ENCODE results near the gene METTL16.
A peak's percentile ranks its signal among the peaks of the same experiment; 100 is the strongest.

Gene METTL16

DNA sequence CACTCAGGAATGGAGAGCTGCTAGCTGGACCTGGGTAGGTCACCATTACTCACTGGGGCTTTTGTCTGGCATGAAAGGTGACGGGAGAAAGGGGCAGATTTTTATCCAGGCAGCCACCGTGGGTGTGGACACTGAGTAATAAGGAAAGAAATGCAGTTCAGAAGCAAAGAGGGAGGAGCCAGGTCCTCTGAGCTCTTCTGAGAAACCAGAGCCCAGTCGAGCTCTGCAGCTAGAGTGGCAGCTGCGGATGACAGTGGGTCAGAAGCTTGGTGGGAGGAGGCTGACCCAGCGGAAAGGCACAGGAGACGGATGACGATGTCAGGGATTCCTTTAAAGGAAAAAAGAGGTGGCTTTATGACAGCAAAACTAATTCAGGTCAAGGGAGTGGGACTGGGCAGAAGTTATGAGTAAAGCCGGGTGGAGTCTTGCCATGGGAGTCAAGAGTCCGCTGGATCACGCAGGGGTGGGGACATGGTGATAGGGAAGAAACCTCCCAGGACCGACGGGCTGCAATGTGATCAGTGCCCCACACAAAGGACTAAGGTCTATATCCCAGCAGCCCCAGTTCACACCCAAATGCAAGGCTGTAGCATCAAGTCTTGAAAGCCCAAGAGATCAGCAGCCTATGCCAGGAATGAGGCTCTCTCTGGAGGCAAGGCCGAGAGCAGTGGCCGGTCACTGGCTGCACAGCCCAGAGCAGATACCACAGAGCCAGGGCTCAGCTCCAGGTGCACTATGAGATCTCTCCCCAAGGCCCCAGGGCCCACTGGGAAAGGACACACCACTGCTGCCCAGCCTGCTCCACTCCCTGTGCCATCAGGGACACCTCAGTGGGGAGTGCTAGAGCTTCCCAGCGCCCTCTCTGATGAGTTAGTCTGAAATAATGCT is 104.5 kb downstream of the METTL16 start:
- DNase-seq: no peak

DNA sequence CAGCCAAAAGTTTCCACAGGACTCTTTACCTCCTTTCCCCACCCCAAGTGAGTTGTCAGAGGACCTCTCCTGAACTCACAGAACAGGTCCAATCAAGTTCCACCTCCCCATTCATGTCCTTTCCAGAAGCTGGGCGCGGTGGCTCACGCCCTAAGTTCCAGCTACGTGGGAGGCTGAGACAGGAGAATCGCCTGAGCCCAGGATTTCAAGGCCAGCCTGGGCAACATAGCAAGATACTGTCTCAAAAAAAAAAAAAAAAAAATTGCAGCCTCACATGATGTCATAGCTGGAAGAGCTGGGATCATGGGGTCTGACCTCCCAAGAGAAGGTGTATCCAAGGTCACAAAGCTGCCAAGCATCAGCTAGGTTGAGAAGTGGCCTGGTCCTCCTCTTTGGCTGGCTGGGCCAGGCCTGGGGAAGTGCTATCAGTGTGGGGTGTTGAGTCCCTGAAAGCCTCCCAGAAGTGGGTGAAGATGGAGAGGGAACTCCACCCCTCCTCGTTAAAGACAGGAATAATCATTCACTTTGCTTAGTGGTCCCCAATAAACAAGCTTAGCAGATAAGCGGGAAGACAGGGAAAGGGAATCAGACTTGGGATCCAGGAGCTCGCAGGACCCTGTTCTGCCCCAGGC is 105.3 kb downstream of the METTL16 start:
- no peak for DNase-seq

GRCh38 chr17:2405247-2405926 is 106.3 kb downstream of the METTL16 start:
- DNase-seq: no peak

GRCh38 chr17:2403044-2403443 is 108.6 kb downstream of the METTL16 start:
- DNase-seq: no peak

- DNase-seq: no peak
These were observed 109.1 kb downstream of the METTL16 start for GRCh38 chr17:2402544-2402943.

DNA sequence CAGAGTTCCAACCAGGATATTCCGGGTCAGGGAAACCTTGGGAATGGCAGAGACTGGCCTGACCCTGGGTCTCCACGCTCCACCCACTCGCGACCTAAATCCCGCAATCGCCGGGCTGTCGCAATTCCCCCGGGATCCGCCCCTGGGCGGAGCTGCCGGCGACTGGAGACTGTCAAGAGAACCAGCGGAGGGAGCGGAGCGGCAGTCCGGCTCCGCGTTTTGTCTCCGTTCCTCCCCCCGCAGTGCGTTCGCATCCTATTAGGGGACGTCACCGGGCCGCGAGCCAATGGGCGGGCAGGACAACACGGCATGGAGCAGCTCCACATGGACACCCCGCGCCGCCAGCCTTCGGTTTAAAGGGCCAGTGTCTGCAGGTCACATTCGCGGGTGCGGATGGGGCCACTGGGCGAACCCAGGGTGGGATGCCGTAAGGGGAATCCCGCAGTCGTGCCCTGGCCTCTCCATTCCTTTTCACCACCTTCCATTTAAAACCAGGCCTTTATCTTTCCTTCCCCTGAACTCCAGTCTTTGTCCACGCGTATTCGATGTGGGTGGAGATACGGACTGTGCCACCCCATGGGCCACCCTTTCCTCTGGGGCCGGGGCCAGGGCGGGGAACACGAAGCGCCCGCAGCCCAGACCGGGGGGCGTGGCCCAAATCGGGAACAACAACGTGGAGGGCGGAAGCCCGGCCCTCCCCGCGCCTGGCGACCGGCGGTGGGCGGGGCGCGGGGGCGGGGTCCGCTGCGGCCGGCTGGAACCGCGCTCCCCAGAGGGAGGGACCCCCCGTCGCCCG is 110.1 kb downstream of the METTL16 start:
- DNase-seq: peak; percentile 98

DNA sequence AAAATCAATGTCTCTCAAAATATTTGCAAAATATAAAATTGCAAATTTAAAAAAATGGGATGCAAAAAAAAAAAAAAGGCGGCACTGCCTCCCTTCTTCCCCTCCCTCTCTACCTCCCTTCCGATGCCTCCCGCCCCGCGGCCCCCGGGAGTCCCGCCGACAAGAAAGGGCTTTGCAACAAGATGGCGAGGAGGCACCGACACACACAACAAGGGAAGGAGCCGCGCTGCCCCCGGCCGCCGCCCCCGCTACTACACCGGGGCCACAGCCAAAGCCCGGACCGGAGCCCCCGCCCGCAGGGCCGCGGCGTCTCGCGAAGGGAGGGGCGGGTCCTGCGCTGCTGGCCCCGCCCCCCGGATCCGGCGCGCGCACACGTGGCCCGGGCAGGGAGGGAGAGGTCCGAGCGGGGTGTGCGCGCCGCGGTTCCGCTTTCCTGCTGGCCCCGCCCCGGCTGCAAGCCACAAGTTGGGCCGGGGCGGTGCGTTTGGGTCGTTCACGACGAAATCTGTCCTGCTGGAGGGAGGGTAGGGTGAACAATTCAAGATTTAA is 110.7 kb downstream of the METTL16 start, which contains the start of gene MNT:
Gene MNT (minus strand): TSS at position 184 of the 549 bp plus-strand sequence. CDS start 348 bp downstream, outside the sequence.
- DNase-seq: peak; percentile 89

- peak; percentile 24 for DNase-seq
These were observed 111.2 kb downstream of the METTL16 start for GRCh38 chr17:2400474-2400866.

DNA sequence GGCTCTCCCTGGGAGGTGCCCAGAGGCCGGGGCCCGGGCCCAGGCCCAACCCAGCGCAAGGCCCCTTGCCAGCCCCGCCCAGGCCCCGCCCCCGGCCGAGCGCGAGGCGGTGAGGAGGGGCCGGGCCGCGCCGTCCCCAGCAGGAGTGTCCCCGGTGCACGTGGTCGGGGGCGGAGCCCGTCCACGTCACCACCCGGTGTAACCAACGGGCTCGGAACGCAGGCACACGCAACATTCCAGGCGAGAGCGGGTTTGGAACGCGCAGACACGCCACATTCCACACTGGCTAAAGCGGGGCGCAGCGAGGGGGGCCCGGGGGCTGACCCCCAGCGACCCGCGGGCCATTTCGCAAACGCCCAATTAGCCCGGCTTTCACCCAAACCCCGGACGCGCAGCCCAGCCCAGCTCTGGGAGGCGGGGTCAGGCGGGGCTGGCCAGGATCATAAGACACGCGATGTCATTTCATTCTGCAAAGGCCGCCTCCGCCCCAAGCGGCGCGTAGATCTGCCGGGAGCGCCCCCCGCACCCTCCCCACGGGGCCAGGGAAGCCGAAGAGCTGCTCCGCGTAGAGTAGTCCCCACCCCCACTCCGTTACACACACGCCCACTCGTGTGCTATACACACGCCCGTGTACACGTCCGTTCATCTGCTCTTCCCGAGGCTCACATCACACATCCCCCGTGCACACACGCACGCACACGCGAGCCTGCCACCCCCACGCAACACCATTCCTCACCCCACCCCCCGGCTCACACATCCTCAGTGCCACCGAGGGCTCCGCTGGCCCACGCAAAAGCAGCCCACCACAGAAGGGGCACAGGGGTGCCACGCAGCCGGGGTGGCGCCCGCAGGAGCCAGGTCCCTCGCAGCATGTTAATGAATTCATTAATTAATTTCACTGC is 111.9 kb downstream of the METTL16 start:
- DNase-seq: peak; percentile 90

DNA sequence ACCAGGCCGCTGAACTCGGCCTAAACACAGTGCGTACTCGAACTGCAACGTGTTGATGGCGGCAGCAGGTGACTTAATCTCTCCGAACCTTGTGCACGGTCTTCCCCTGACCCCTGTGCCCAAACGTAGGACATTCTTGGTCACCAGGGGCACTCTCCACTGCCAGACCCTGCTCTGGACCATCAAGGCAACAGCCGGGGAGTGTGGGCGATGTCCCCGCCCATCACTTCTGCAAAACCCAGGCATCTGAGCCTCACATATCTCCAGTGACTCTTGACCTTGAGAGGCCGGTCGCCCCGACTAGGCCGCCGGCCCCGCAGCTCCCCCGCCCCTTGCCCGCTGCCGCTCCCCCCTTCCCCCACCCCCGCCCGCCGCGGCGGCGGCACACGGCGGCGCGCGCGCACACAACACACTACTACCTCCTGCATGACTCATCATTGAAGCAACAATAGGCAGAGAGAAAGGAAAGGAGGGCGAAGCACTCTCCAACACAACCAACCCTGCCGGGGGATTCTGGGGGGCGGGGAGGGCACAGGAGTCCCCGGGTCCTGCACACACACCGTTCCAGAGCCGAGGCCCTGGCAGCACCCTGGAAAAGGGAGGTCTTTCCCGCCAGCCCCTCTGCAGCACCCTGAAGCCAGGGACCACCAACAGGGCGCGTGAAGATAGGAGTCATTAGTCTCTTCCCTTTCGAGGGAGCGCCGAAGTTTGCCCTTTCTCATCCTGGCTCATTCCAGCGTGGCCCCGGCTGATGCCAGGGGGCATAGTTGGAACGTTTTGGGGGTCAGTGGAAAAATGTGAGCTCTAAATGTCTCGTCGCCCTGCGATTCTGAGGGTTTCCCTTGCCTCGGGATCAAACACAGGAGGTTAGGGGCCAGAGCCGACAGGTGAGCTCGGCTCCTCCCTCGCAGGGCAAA is 112.8 kb downstream of the METTL16 start:
- DNase-seq: peak; percentile 44

DNA sequence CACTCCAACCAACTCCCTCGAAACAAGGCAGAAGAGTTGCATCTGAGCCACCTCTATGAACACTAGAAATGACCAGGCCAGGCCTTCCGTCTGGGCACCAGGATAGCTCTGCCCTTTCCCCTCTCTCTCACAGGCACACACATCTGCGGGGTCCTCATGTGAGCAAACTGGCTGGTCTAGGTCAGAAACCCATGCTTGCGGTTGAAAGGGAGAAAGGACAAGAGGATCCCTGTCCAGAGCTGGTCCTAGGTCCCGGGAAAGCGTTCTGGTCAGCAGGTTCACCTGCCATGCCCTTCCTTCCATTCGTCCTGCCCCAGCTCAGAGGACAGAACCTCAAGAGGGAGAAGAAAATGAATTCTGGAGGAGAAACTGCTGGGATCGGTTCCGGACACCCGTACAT is 113.5 kb downstream of the METTL16 start:
- no peak for DNase-seq

DNA sequence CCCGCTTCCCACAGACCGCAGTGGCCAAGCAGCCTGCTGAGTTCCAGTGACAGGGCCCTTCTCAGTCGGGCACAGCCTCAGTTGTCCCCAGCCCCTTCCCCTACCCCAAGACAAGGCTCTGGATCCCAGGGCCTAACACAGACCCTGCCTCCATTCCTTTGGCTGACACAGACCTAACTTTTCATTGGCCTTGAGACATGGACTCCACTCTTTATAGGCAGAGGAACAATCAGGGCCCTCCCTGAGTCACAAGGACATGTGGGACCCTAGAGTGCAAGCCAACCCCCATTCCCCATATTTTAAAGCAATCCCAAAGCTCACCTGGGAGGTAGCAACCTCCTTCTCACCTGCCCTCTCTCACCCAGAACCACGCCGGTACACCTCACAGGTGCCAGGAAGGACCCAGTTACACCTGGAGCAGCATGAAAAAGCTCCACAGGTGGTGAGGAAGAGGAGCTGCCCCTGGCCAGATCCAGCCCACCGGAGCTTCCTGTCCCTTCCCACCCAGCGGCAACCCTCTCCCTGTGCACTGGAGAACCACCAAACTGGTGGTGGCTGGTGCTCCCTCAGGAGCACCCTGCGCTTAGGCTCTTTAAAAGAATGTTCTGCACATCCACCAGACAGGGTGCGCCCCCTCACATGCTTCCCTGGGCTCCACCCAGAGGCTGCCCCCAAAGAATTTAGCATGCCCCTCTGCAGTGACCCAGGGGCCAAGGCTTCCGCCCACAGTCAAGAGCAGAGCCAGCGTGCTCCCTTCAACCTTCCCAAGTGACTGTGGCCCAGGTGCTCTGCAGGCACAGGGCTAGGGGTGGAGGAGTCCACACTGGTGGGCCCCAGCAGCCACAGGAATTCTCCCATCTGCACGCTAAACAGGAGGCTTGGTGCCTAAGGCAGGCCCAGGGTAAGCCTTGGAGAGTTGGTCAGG is 114.2 kb downstream of the METTL16 start:
- DNase-seq: no peak

DNA sequence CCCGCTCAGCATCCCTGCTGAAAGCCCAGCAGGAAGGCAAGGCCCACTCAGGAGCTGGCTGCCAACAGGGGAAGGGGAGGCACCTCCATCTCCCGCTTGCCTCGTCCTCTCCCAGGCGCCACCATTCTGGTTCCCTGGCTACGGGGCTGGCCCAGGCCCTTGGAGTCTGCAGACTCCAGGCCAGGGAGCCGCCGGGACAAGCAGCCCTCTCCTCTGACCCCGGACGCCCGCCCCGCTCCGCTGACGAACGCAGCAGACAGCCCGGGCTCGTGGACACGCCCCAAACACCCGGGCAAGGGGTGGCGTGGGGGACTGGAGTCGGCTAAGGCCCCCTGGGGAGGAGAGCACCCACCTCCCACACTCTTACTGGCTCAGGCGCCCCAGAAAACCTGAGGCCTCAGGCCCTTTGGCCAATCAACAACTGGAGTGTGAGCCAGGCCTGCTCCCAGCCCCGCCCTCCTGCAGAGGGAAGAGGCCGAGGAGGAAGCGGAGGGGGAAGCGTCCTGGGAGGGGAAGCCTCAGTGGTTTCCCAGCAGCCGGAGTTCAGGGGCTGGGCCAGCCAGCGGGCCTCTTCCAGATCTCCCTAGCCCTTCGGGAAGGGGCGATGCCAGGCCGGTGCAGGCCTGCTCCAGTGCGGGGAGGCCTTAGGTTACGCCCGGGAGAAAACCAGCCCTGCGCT is 115.0 kb downstream of the METTL16 start:
- peak; percentile 81 for DNase-seq

DNA sequence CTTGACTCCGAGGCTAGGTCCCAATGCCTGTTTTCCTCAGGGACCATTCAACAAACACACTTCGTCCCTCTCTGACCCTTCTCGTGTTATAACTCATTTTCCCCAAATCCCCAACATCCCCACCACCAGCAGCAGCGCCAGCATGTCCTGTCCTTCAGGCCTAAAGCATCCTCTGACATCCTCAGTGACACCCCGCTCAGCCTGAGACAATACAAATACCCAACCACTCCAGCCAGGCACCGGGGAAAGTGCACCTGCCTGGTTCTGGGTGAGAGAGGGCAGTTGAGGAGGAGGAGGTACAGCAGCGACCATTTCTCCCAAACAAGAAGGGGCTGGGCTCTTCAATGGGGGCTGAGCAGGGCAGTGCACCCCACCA is 115.5 kb downstream of the METTL16 start:
- peak; percentile 35 for DNase-seq

DNA sequence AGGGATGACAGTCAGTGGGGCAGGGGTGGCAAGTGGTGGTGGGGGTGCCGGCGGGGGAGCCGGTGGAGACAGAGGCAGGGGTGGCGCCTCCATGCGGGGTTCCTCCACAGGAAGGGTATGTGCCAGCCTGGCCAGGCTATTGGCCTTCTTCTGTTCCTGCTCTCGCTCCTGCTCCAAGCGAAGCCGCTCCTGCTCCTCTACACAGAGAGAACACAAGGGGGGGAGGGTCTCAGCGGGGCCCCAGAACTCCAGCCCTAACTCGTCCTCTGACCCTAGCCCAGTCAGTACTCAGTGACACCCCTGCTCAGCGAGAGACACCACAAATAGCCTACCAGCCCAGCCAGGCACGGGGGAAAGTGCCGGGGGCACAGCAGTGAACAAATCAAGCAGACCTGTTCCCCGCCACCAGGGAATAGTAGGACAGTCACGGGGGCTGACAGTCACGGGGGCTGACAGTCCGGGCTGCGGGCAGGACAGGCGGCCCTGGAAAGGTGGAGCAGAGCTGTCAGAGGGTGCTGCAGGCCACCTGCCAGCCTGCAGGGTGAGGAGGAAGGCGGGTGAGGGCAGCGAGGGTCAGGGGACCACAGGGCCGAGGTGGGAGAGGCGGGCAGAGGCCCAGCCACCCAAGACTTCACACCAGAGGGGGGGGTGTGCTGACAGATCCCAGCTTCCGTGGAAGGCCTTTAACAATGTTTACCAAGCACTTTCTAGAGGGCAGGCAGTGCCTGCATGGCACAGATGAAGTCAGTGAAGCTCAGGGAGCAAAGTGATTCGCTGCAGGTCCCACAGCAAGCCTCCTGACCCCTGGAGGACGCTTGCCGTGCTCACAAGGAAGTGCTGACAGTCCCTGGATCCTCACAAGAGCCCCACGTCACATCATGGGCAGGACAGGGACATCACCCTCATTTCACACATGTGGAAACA is 116.2 kb downstream of the METTL16 start:
- DNase-seq: no peak

- DNase-seq: no peak
These were observed 116.9 kb downstream of the METTL16 start for GRCh38 chr17:2394775-2395201.
